A673 (cell line): ENCODE results near the gene TMEM63A.

Source experiments
- CTCF ChIP-seq: fragments of 300-800, 200-600 bp; sonication (generic); conservative IDR thresholded peaks from 2 replicates; pipeline ENCODE4 v1.5.1; 2017; ENCODE audit warnings: low read depth, mild to moderate bottlenecking, antibody characterized with exemption, low read length, moderate library complexity, mixed read lengths
- EZH2 ChIP-seq: fragments of 200-600 bp; sonication (generic); IDR thresholded peaks from 2 replicates; pipeline ENCODE4 v1.6.1; 2017; ENCODE audit warnings: borderline replicate concordance, low read depth, mild to moderate bottlenecking, mixed read lengths, antibody characterized with exemption, low read length; ENCODE audit not compliant: poor library complexity, severe bottlenecking

- TF ChIP-seq CTCF (no peak), EZH2 (no peak)
Observed at GRCh38 chr1:225903623-225904022, 21.4 kb upstream of the TMEM63A start.
